NCI-H1092 (cell line): Measurements from ENCODE around the gene SBK2.

Experiments
- DNase-seq: peaks from one replicate; lab custom pipeline; 2025; lab: John Stamatoyannopoulos, UW

The SBK2 gene

GRCh38 chr19:55486043-55486970 lies 50.6 kb downstream of the SBK2 start:
- no peak for DNase-seq

- no peak for DNase-seq
Observed at GRCh38 chr19:55485439-55486011, 51.4 kb downstream of the SBK2 start.

GRCh38 chr19:55484593-55485438 lies 52.1 kb downstream of the SBK2 start, which contains the start of gene NAT14:
Gene NAT14, plus strand, starts transcription at chr19:55485188. Its CDS starts 521 bp downstream, at chr19:55485709.
- peak; percentile 40 for DNase-seq

GRCh38 chr19:55483706-55484592 lies 53.0 kb downstream of the SBK2 start:
- no peak for DNase-seq

- no peak for DNase-seq
Observed at GRCh38 chr19:55482967-55483705, 53.8 kb downstream of the SBK2 start.

GRCh38 chr19:55482156-55482961 lies 54.6 kb downstream of the SBK2 start:
- DNase-seq: no peak

- no peak for DNase-seq
Observed at GRCh38 chr19:55481794-55482155, 55.2 kb downstream of the SBK2 start.

GRCh38 chr19:55481148-55481793 lies 55.7 kb downstream of the SBK2 start:
- DNase-seq: no peak

- DNase-seq: no peak
Observed at GRCh38 chr19:55479451-55480230, 57.3 kb downstream of the SBK2 start.

GRCh38 chr19:55479045-55479444 lies 57.9 kb downstream of the SBK2 start:
- no peak for DNase-seq
